ENCODE measurements around the gene SPEN. TPM values are rescaled to one million over a fixed set of nuclear protein-coding genes. Genes with fewer than 3 reads are reported as not detected.

SPEN gene
- total RNA-seq, 1 experiment from 2014 or later = 58.3 TPM

DNA sequence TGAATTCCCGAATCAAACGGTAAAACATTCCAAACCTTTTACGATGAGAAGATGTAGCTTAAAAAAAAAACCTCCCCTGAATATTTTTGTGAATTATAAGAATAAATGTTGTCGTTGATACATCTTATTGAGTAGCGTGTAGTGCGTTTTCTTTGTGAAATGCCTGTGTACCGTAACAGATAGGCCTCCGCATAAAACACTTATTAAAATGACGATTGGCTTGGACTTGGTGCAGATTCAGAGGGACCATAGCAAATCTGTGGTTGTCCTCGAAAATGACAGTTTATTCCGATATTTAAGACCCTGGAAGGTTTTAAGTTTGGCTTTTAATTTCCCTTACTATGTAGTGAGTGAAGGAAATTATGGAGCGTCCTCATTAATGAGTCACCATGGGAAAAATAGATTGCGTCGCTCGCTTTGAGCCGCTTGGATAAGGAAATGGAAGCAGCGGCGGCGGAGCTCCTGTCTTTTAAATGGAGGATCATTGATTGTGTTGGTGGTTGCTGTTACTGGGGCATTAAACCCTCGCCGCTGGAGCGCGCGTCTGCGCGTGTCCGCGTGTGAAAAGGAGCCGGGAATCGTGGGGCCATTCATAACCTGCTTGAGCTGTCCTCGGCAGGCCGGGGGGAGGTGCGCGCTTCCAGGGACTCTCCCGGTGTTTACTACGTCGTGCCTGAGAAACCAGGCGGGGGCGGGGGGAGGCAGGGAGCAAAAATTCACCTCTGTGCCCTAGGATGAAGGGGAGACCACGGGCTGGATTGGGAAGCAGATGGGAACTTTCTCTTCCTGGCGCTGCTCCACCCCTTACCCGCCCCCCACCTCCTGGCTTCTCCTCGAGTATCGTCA is 1.6 kb downstream of the SPEN start:
- no peak for TF ChIP-seq REST (IDR thresholded peaks at IDR 0.05; ENCODE audit: insufficient read depth in 1 of 2, low read depth in 2 of 2, low read length in 1 of 2)
- TF ChIP-seq SIN3A (IDR thresholded peaks at IDR 0.05; ENCODE audit: borderline replicate concordance, insufficient read depth, low read depth, low read length) = peak; percentile 88
- TF ChIP-seq TCF7L2 (IDR thresholded peaks at IDR 0.05; ENCODE audit: low read depth, low read length) = 0 out of 2 replicates have a peak, but pooled peaks have one; percentile 16
- TF ChIP-seq, protein P1, sequence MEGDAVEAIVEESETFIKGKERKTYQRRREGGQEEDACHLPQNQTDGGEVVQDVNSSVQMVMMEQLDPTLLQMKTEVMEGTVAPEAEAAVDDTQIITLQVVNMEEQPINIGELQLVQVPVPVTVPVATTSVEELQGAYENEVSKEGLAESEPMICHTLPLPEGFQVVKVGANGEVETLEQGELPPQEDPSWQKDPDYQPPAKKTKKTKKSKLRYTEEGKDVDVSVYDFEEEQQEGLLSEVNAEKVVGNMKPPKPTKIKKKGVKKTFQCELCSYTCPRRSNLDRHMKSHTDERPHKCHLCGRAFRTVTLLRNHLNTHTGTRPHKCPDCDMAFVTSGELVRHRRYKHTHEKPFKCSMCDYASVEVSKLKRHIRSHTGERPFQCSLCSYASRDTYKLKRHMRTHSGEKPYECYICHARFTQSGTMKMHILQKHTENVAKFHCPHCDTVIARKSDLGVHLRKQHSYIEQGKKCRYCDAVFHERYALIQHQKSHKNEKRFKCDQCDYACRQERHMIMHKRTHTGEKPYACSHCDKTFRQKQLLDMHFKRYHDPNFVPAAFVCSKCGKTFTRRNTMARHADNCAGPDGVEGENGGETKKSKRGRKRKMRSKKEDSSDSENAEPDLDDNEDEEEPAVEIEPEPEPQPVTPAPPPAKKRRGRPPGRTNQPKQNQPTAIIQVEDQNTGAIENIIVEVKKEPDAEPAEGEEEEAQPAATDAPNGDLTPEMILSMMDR (IDR thresholded peaks at IDR 0.05) = no peak
- TF ChIP-seq POLR2AphosphoS5 (IDR thresholded peaks at IDR 0.05; ENCODE audit: low read depth, low read length) = peak; percentile 72
- Histone ChIP-seq H3K27me3 (ENCODE audit: control insufficient read depth, insufficient read depth, low read length) (no peaks in the 10 kb centered on the region), H3K4me1 (ENCODE audit: control insufficient read depth, insufficient read depth, low read length) (peaks cover 39% of the 10 kb centered on the region), H3K36me3 (ENCODE audit: control insufficient read depth, insufficient read depth, low read length) (peaks cover 4% of the 10 kb centered on the region; the same call in 1 of the 2 replicates), H3K27ac (ENCODE audit: low read length) (peak overlapping the region; percentile 99), H3K9me3 (ENCODE audit: control insufficient read depth, insufficient read depth, low read depth, low read length) (no peaks in the 10 kb centered on the region), H3K4me3 (ENCODE audit: low read depth in 2 of 2, low read length in 2 of 2) (peak overlapping the region; percentile 98)
- ATAC-seq (peak; percentile 70), DNase-seq (ENCODE audit: low read depth, low spot score) (no peak)
- CTCF ChIA-PET = interaction anchor here (0.6 to 0.9 kb wide), 5 partner anchors 15 to 58 kb away, joined by 3 to 6 read pairs (median 3); no protein-coding TSS in a partner anchor
- in situ Hi-C loops (cut with HindIII; ENCODE audit: low pct_unique_long_range_greater_than_20kb, low sequenced_read_pairs) (no loop called here), intact Hi-C loops (cut with micrococcal nuclease; ENCODE audit: unreplicated experiment) (no loop called here)
- POLR2A ChIA-PET = interaction anchor here (0.5 to 0.7 kb wide), 2 partner anchors 17 to 77 kb away, joined by 5 to 22 read pairs; no protein-coding TSS in a partner anchor
- BruUV-seq (replicated peaks) = TSS peak; percentile 71

GRCh38 chr1:15849775-15850324 is 2.3 kb downstream of the SPEN start:
- Histone ChIP-seq H3K36me3 (ENCODE audit: control insufficient read depth, insufficient read depth, low read length) (peaks cover 4% of the 10 kb centered on the region; the same call in 1 of the 2 replicates), H3K27me3 (ENCODE audit: control insufficient read depth, insufficient read depth, low read length) (no peaks in the 10 kb centered on the region), H3K9me3 (ENCODE audit: control insufficient read depth, insufficient read depth, low read depth, low read length) (no peaks in the 10 kb centered on the region), H3K4me1 (ENCODE audit: control insufficient read depth, insufficient read depth, low read length) (peaks cover 36% of the 10 kb centered on the region), H3K27ac (ENCODE audit: low read length) (peak overlapping the region; percentile 99), H3K4me3 (ENCODE audit: low read depth in 2 of 2, low read length in 2 of 2) (peak overlapping the region; percentile 98)
- intact Hi-C loops (cut with micrococcal nuclease; ENCODE audit: unreplicated experiment) (no loop called here), in situ Hi-C loops (cut with HindIII; ENCODE audit: low pct_unique_long_range_greater_than_20kb, low sequenced_read_pairs) (no loop called here)
- BruUV-seq (replicated peaks) = no TSS peak
- ChIA-PET POLR2A (interaction anchor here (0.5 kb wide), 2 partner anchors 18 to 34 kb away, joined by 4 to 5 read pairs; no protein-coding TSS in a partner anchor), CTCF (interaction anchor here (0.6 to 0.9 kb wide), 2 partner anchors 15 to 58 kb away, joined by 3 to 4 read pairs; no protein-coding TSS in a partner anchor)
- DNase-seq (ENCODE audit: low read depth, low spot score) = no peak
- TF ChIP-seq REST (IDR thresholded peaks at IDR 0.05; ENCODE audit: insufficient read depth in 1 of 2, low read depth in 2 of 2, low read length in 1 of 2) (no peak), TCF7L2 (IDR thresholded peaks at IDR 0.05; ENCODE audit: low read depth, low read length) (peak; percentile 15; the same call in 1 of the 2 replicates)
- peak; percentile 55 for ATAC-seq

Measured in Panc1 (cell line).